ENCODE data around the gene MLPH.
A peak's percentile ranks its signal among the peaks of the same experiment; 100 is the strongest.

Gene MLPH

GRCh38 chr2:237546040-237546875 is 59.2 kb downstream of the MLPH start:
- H3K4me1 Mint-ChIP-seq = no peaks in the 10 kb centered on the region

GRCh38 chr2:237546876-237547395 is 59.9 kb downstream of the MLPH start:
- H3K27me3 Mint-ChIP-seq = no peaks in the 10 kb centered on the region
- H3K4me3 Mint-ChIP-seq = no peak overlapping the region
- no peaks in the 10 kb centered on the region for H3K4me1 Mint-ChIP-seq
- H3K36me3 Mint-ChIP-seq = no peaks in the 10 kb centered on the region
- no peaks in the 10 kb centered on the region for H3K9me3 Mint-ChIP-seq
- no peak overlapping the region for H3K27ac Mint-ChIP-seq

More at GRCh38 chr2:237546040-237546875, 59.2 kb downstream of the MLPH start:
- Mint-ChIP-seq H3K9me3 (no peaks in the 10 kb centered on the region), H3K27me3 (no peaks in the 10 kb centered on the region), H3K36me3 (no peaks in the 10 kb centered on the region), H3K4me3 (no peak overlapping the region), H3K27ac (no peak overlapping the region)

DNA sequence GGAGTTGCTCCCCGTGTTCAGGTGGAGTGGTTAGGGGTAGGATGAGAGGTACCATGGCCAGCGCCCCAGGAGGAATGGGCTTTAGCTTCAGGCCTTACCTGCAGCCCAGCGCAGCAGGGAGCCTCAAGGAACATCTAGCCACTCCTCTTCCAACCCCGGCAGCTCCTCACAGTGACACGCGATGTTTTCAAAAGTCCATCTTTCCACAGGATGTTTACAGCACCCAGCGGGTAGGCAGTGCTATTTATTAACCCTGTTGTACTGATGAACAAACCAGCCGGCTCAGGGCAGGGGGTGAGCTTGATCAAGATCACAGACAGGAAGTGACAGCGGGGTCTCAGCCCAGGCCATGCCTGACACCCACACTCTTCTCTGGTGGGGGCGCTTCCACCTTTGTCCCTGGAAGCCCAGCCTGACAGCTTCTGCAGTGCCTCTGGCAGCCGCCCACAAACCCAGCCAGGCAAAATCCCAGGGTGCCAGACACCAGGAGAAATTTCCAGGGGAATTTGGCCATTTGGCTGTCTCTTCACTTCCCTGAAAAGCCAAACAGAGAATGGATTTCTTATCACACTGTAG is 60.9 kb downstream of the MLPH start:
- H3K4me3 Mint-ChIP-seq = no peak overlapping the region
- no peaks in the 10 kb centered on the region for H3K9me3 Mint-ChIP-seq
- H3K36me3 Mint-ChIP-seq = no peaks in the 10 kb centered on the region
- H3K27ac Mint-ChIP-seq = no peak overlapping the region
- H3K27me3 Mint-ChIP-seq = no peaks in the 10 kb centered on the region
- no peaks in the 10 kb centered on the region for H3K4me1 Mint-ChIP-seq

GRCh38 chr2:237549216-237549615 is 62.2 kb downstream of the MLPH start:
- Mint-ChIP-seq H3K36me3 (no peaks in the 10 kb centered on the region), H3K27ac (no peak overlapping the region), H3K4me3 (no peak overlapping the region), H3K27me3 (no peaks in the 10 kb centered on the region), H3K4me1 (no peaks in the 10 kb centered on the region), H3K9me3 (no peaks in the 10 kb centered on the region)

DNA sequence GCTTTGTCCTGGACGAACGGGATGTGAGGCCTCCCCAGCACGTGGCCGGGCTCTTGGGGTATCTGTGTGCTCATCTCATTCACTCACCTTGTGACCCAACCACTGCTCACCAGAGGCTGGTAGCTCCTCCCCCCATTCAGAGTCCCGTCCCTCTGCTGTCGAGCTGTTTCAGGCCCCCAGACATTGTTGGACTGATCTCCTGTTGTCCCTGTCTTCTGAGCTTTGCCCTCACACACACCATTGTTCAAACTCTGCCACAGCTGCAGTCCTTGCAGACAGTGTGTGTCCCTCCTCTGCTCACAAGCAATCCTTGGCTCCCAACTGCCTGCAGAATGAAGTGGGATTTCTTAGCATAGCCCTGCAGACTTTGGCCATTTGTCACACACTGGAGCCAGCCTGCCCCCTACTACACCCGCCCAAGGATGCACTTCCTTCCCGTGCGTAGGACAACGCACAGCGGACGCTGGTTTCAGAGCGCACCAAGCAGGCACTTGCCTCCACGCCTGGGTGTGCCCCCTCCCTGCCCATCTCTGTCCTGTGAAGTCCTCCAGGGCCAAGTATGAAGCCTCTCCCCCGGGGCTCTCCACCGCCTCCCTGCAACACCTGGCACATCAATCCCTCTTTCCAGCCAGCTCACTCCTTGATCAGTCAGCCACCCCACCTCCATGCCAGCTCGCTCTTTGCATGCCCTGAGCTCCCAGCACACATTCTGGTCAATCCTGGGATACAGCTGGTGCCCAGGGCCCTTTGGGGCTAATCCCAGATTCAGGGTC is 62.8 kb downstream of the MLPH start:
- no peak overlapping the region for H3K27ac Mint-ChIP-seq
- H3K36me3 Mint-ChIP-seq = no peaks in the 10 kb centered on the region
- no peaks in the 10 kb centered on the region for H3K9me3 Mint-ChIP-seq
- no peak overlapping the region for H3K4me3 Mint-ChIP-seq
- H3K4me1 Mint-ChIP-seq = no peaks in the 10 kb centered on the region
- H3K27me3 Mint-ChIP-seq = no peaks in the 10 kb centered on the region

GRCh38 chr2:237551071-237551574 is 64.1 kb downstream of the MLPH start:
- H3K4me3 Mint-ChIP-seq = no peak overlapping the region
- H3K27ac Mint-ChIP-seq = no peak overlapping the region
- H3K9me3 Mint-ChIP-seq = no peaks in the 10 kb centered on the region
- no peaks in the 10 kb centered on the region for H3K27me3 Mint-ChIP-seq
- H3K36me3 Mint-ChIP-seq = peaks cover 1% of the 10 kb centered on the region
- H3K4me1 Mint-ChIP-seq = no peaks in the 10 kb centered on the region

- Mint-ChIP-seq H3K27me3 (no peaks in the 10 kb centered on the region), H3K27ac (no peak overlapping the region), H3K4me3 (no peak overlapping the region), H3K9me3 (no peaks in the 10 kb centered on the region), H3K36me3 (peaks cover 1% of the 10 kb centered on the region), H3K4me1 (peaks cover 11% of the 10 kb centered on the region)
Observed at GRCh38 chr2:237552908-237553307, 65.9 kb downstream of the MLPH start.

DNA sequence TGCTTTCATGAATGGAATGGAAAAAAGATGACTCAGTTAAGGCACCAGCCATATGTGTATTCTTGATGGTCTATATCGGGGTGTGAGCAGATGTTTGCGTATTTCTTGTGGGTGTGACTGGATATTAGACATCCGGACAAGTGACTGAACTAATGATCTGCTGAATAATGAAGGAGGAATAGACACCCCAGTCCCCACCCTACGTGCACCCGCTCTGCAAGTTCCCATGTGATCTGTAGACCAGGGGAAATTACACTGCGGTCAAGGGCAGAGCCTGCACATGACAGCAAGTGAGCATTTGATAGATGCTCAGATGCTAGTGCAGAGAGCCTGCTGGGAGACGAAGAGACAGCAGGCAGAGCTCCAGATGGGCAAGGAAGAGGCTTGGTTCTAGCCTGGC is 66.9 kb downstream of the MLPH start:
- Mint-ChIP-seq H3K4me1 (peaks cover 13% of the 10 kb centered on the region), H3K36me3 (peaks cover 1% of the 10 kb centered on the region), H3K27me3 (no peaks in the 10 kb centered on the region), H3K9me3 (no peaks in the 10 kb centered on the region), H3K4me3 (no peak overlapping the region), H3K27ac (no peak overlapping the region)

DNA sequence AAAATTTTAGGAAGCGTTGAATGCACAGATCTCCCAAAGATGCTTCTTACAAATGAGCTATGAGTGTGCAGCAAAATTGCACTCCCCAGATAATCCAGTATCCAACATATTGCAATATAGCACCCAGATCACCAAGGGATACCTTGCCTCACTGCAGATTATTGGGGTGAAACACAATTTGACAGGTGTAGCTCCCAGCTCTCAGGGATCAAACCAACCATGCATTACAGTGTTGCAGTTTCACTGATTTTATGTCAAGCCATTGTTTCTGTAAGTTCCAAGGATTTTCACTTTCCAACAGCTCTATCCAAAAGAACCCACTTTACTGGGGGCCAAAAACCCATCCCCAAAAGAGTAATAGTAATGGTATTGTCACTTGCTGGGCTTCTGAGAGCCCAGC is 68.5 kb downstream of the MLPH start:
- H3K27ac Mint-ChIP-seq = no peak overlapping the region
- peaks cover 13% of the 10 kb centered on the region for H3K4me1 Mint-ChIP-seq
- H3K36me3 Mint-ChIP-seq = peaks cover 1% of the 10 kb centered on the region
- H3K4me3 Mint-ChIP-seq = no peak overlapping the region
- H3K9me3 Mint-ChIP-seq = no peaks in the 10 kb centered on the region
- no peaks in the 10 kb centered on the region for H3K27me3 Mint-ChIP-seq

- no peak overlapping the region for H3K27ac Mint-ChIP-seq
- H3K27me3 Mint-ChIP-seq = no peaks in the 10 kb centered on the region
- peaks cover 1% of the 10 kb centered on the region for H3K36me3 Mint-ChIP-seq
- no peaks in the 10 kb centered on the region for H3K9me3 Mint-ChIP-seq
- peaks cover 13% of the 10 kb centered on the region for H3K4me1 Mint-ChIP-seq
- peak overlapping the region; percentile 40 for H3K4me3 Mint-ChIP-seq
Observed at GRCh38 chr2:237556773-237557632, 70.0 kb downstream of the MLPH start.

DNA sequence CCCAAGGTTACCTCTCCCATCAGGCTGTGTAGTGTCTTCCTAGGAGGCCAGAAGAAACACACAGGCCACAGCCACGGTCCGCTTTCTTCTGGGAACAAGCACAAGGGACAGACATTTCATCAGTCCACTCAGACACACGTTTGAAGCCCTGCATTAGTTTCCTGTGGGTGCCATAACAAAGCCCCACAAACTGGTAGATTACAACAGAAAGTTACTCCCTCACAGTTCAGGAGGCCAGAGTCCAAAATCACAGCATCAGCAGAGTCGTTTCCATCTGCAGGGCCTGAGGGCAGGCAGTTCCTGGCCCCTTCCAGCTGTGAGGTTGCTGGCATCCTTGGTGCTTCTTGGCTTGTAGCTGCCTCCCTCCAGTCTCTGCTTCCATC is 70.6 kb downstream of the MLPH start:
- H3K27ac Mint-ChIP-seq = no peak overlapping the region
- peak overlapping the region; percentile 40 for H3K4me3 Mint-ChIP-seq
- peaks cover 1% of the 10 kb centered on the region for H3K36me3 Mint-ChIP-seq
- H3K9me3 Mint-ChIP-seq = no peaks in the 10 kb centered on the region
- H3K4me1 Mint-ChIP-seq = peaks cover 13% of the 10 kb centered on the region
- H3K27me3 Mint-ChIP-seq = no peaks in the 10 kb centered on the region

GRCh38 chr2:237558961-237559641 is 72.0 kb downstream of the MLPH start:
- Mint-ChIP-seq H3K9me3 (no peaks in the 10 kb centered on the region), H3K4me1 (peaks cover 13% of the 10 kb centered on the region), H3K36me3 (peaks cover 1% of the 10 kb centered on the region), H3K27ac (no peak overlapping the region), H3K27me3 (no peaks in the 10 kb centered on the region), H3K4me3 (no peak overlapping the region)

DNA sequence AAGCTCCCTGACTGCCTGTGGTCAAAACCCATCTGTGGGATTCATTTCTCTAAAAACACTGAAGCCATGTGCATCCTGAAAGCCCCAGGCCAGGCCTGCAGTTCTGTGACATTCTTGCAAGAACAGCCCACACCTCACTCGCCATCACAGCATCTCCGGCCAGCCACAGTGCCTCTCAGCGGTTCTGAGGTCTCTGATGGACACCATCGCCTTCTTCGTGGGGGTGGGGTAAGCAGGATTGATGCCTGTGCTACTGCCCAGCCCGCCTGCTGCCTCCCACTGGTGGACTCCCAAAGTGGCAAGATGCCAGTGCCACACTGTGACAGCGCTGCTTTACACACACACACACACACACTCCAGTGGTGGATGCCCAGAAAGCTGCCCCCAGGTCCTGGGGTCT is 74.2 kb downstream of the MLPH start:
- peaks cover 13% of the 10 kb centered on the region for H3K4me1 Mint-ChIP-seq
- no peaks in the 10 kb centered on the region for H3K27me3 Mint-ChIP-seq
- no peaks in the 10 kb centered on the region for H3K36me3 Mint-ChIP-seq
- no peak overlapping the region for H3K4me3 Mint-ChIP-seq
- no peaks in the 10 kb centered on the region for H3K9me3 Mint-ChIP-seq
- H3K27ac Mint-ChIP-seq = no peak overlapping the region

GRCh38 chr2:237563816-237564215 is 76.8 kb downstream of the MLPH start:
- Mint-ChIP-seq H3K9me3 (no peaks in the 10 kb centered on the region), H3K27me3 (no peaks in the 10 kb centered on the region), H3K27ac (no peak overlapping the region), H3K36me3 (no peaks in the 10 kb centered on the region), H3K4me1 (no peaks in the 10 kb centered on the region), H3K4me3 (no peak overlapping the region)
